Erythroblast (primary cell): ENCODE results near the gene MUS81.

Experiments used
- GATA1 ChIP-seq: IDR thresholded peaks from 2 replicates; pipeline ENCODE4 v1.6.1; 2011; ENCODE audit warnings: low read depth, mild to moderate bottlenecking, control low read depth, low read length, moderate library complexity
- POLR2A ChIP-seq: IDR thresholded peaks from 2 replicates; pipeline ENCODE4 v1.6.1; 2011; ENCODE audit warnings: mild to moderate bottlenecking, low read length

- TF ChIP-seq POLR2A (no peak), GATA1 (no peak)
These were observed 4.3 kb upstream of the MUS81 start for GRCh38 chr11:65855927-65856363.
